Measurements from ENCODE around the gene KLKB1. TPM values are rescaled to one million over a fixed set of nuclear protein-coding genes. Genes with fewer than 3 reads are reported as not detected.

KLKB1 gene
- polyA plus RNA-seq, 1 donor (not counting 4 experiments of a cell fraction or from before 2014, with no cell fraction given): 0.04 TPM

GRCh38 chr4:186200516-186200915 is 26.8 kb upstream of the KLKB1 start:
- FAIRE-seq (no peak), DNase-seq (ENCODE audit: low read depth, low spot score) (no peak)
- Histone ChIP-seq H3K27me3 (ENCODE audit: control insufficient read depth, extremely low read depth, insufficient read depth, low read length) (no peaks in the 10 kb centered on the region), H4K20me1 (ENCODE audit: control insufficient read depth, extremely low read depth, insufficient read depth, low read length) (no peaks in the 10 kb centered on the region), H3K4me1 (ENCODE audit: control insufficient read depth, extremely low read depth, insufficient read depth, low read length) (no peaks in the 10 kb centered on the region), H2AFZ (ENCODE audit: control insufficient read depth, low read length) (no peak overlapping the region), H3K9ac (ENCODE audit: control insufficient read depth, extremely low read depth, insufficient read depth, low read length) (no peak overlapping the region), H3K4me2 (ENCODE audit: control insufficient read depth, extremely low read depth, insufficient read depth, low read depth, low read length) (no peak overlapping the region), H3K79me2 (ENCODE audit: control insufficient read depth, insufficient read depth, low read length) (no peaks in the 10 kb centered on the region), H3K9me1 (ENCODE audit: control insufficient read depth, extremely low read depth, insufficient read depth, low read length) (no peaks in the 10 kb centered on the region), H3K36me3 (ENCODE audit: control insufficient read depth in 2 of 2, extremely low read depth in 1 of 2, insufficient read depth in 2 of 2, low read length in 2 of 2) (peaks cover 0 to 3% of the 10 kb centered on the region in 2 experiments), H3K27ac (ENCODE audit: control insufficient read depth, insufficient read depth, low read length) (no peak overlapping the region), H3K4me3 (ENCODE audit: control insufficient read depth in 2 of 3, extremely low read depth in 1 of 3, insufficient read depth in 2 of 3, low read depth in 1 of 3, low read length in 3 of 3) (no peak overlapping the region), H3K9me3 (ENCODE audit: control insufficient read depth, low read depth, low read length) (no peaks in the 10 kb centered on the region)
- TF ChIP-seq CTCF (optimal IDR thresholded peaks at IDR 0.05 in 1 of 3, IDR thresholded peaks at IDR 0.05 in 1 of 3, conservative IDR thresholded peaks at IDR 0.05 in 1 of 3; ENCODE audit: extremely low read depth in 1 of 3, insufficient read depth in 2 of 3, low read length in 3 of 3): no peak
- no peak for TF ChIP-seq EZH2 (IDR thresholded peaks at IDR 0.05; ENCODE audit: low read length)
- dilution Hi-C loops (cut with MboI; ENCODE audit: extremely low pct_ligation_motif_present, low sequenced_read_pairs): no loop called here

- dilution Hi-C loops (cut with MboI; ENCODE audit: extremely low pct_ligation_motif_present, low sequenced_read_pairs): no loop called here
- FAIRE-seq: no peak
Measured at GRCh38 chr4:186201010-186201409, 26.3 kb upstream of the KLKB1 start.

More at GRCh38 chr4:186201010-186201409, 26.3 kb upstream of the KLKB1 start:
- H3K4me1 ChIP-seq (ENCODE audit: control insufficient read depth, extremely low read depth, insufficient read depth, low read length): no peaks in the 10 kb centered on the region
- H4K20me1 ChIP-seq (ENCODE audit: control insufficient read depth, extremely low read depth, insufficient read depth, low read length): no peaks in the 10 kb centered on the region
- H3K4me2 ChIP-seq (ENCODE audit: control insufficient read depth, extremely low read depth, insufficient read depth, low read depth, low read length): no peak overlapping the region
- H2AFZ ChIP-seq (ENCODE audit: control insufficient read depth, low read length): no peak overlapping the region
- no peak for DNase-seq (ENCODE audit: low read depth, low spot score)
- H3K9me3 ChIP-seq (ENCODE audit: control insufficient read depth, low read depth, low read length): no peaks in the 10 kb centered on the region
- TF ChIP-seq EZH2 (IDR thresholded peaks at IDR 0.05; ENCODE audit: low read length) (no peak), CTCF (optimal IDR thresholded peaks at IDR 0.05 in 1 of 3, IDR thresholded peaks at IDR 0.05 in 1 of 3, conservative IDR thresholded peaks at IDR 0.05 in 1 of 3; ENCODE audit: extremely low read depth in 1 of 3, insufficient read depth in 2 of 3, low read length in 3 of 3) (no peak)
- peaks cover 0 to 3% of the 10 kb centered on the region in 2 experiments for H3K36me3 ChIP-seq (ENCODE audit: control insufficient read depth in 2 of 2, extremely low read depth in 1 of 2, insufficient read depth in 2 of 2, low read length in 2 of 2)
- no peak overlapping the region for H3K9ac ChIP-seq (ENCODE audit: control insufficient read depth, extremely low read depth, insufficient read depth, low read length)
- no peaks in the 10 kb centered on the region for H3K27me3 ChIP-seq (ENCODE audit: control insufficient read depth, extremely low read depth, insufficient read depth, low read length)
- no peak overlapping the region for H3K27ac ChIP-seq (ENCODE audit: control insufficient read depth, insufficient read depth, low read length)
- H3K9me1 ChIP-seq (ENCODE audit: control insufficient read depth, extremely low read depth, insufficient read depth, low read length): no peaks in the 10 kb centered on the region
- no peaks in the 10 kb centered on the region for H3K79me2 ChIP-seq (ENCODE audit: control insufficient read depth, insufficient read depth, low read length)
- no peak overlapping the region for H3K4me3 ChIP-seq (ENCODE audit: control insufficient read depth in 2 of 3, extremely low read depth in 1 of 3, insufficient read depth in 2 of 3, low read depth in 1 of 3, low read length in 3 of 3)
